GM18505 (cell line): Measurements from ENCODE around the gene STXBP6.
"Not testable (repeated sequence)": the region's sequence is repeated elsewhere in the genome, so short reads cannot be mapped to it uniquely, and the experiment has no call there.

Source experiments
- ATAC-seq: cut with Tn5 transposase; IDR thresholded peaks from one replicate; pipeline ENCODE4 v1.9.1; 2021; ENCODE audit not compliant: unreplicated experiment
- POLR2A ChIP-seq: IDR thresholded peaks from 4 replicates; pipeline ENCODE4 v1.6.1; 2011; ENCODE audit warnings: borderline replicate concordance; ENCODE audit not compliant: insufficient read depth, insufficient read length; ENCODE audit errors: extremely low read depth

The STXBP6 gene

DNA sequence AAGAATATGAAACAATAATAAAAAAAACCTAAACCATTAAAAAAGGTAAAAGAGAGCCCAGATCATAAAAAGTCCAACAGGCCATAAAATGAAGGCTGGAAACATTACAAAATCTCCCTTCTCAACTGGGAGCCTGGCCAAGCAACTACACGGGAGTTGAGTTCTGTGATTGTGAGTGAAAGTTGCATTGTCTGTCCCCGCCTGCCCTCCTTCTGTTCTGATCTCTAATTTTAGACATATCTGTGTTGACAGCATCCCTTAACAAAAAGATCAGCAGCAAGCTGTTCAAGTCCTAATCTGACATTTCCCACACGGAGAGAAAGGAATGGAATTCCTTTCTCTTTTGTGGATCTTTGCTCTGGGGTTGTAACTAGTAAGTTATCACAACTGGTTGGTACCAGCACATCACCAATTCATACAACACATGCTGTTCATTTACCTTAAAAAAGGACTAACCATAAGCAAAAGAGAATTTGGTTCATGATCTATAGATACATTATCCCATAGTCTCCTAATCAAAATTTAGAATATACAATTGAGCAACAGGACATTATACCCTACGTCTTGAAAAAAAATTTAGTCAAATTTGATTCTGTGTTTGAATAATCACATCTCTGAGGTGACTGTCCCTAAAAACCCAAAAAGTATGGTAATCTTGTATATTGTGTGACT is 210.9 kb downstream of the STXBP6 start:
- ATAC-seq = no peak
- TF ChIP-seq POLR2A = no peak

DNA sequence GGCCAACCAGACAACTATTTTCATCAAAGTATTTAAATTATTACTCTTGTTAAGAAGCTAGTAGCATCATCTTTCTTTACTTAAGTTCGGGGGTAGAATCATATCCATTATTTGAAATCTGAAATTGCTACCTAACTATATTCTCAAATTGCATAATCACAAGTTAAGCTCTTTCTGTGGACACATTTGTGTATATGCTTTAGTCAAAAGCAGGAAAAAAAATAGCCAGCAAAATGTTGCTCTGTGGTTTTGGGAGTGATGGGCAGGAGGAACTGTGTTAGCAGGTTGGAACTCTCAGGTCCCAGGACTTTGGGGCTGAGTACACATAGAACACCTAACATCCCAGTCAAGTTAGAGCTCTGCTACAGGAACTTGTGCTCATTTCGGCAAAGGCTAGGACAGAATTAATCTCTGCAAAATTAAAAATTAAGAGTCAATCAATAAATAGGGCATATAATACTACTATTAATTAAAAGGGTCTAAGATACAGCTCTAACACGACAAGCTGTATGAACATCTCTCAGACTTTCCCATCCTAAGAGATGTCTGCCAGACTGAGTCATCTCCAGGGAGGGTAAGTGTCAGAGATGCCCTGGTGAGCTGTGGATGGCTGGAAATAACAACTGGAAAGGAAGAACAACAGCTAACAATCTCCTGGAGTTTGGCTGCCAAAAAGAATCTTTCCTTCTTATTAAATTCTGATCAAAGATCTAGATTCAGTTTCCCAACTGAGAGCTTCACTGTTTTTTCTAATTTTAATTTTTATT is 212.5 kb downstream of the STXBP6 start:
- no peak for TF ChIP-seq POLR2A
- no peak for ATAC-seq

DNA sequence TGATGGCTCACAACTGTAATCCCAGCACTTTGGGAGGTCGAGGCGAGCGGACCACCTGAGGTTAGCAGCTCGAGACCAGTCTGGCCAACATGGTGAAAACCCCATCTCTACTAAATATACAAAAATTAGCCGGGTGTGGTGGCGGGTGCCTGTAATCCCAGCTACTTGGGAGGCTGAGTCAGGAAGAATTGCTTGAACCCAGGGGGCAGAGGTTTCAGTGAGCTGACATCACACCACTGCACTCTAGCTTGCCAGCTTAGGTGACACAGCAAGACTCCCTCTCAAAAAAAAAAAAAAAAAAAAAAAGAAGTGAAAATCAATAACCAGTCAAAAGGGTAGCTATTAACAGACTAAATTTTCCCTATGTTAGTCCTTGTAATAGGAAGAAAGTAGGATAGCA is 213.6 kb downstream of the STXBP6 start:
- ATAC-seq = not testable (repeated sequence)

DNA sequence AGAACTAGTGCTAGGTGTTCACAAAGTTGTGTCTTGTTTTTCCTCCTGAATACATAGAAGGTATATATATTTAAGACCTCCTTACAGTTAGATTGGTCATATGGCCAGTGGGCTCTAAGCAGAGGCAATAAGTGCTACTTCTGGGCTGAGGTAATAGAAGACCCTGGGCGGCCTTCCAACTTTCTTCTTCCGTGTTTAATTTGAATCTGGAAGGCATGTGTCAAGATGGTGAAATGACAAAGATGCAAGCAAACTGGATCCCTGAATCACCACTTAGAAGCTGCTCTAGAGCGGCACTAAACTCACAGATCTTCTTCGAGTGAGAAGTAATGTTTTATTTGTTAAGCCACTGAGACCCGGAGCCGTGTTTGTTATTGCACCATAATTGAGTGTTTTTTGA is 215.0 kb downstream of the STXBP6 start:
- no peak for TF ChIP-seq POLR2A
- ATAC-seq = no peak

DNA sequence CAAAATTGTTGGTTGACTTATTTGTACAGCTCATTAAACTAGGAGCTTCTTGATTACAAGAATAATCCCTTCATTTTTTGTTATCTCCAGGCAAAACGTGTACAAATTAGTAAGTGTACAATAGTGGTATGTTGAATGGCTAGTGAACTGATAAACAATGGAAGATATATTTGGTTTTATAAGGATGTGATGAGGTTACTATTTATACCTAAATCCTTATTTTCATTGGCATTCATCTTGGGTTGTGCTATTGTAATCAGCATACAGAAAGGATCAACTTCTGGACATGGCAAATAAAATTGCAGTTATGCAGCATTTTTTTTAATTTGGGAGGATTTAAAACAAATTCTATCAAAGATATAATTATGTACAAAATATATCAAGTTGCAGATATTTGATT is 216.6 kb downstream of the STXBP6 start:
- ATAC-seq = no peak
- no peak for TF ChIP-seq POLR2A

DNA sequence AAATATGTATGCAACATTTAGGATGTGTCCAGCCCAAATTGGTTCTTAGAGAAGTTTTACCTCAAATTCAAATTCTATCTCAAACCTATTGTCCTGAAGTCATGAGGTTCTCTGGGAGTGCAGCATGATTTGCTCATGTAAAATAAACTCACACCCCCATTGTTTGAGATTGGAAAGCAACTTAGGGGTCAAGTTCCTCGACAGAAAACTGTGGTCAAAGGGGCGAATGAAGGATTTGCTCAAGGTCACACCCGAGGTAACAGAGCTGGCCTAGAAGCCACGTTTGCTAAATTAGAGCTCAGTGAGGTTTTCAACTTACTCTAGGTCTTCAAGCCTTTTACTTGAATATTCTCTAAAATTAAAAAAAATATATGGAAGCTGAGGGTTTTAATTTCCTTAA is 218.3 kb downstream of the STXBP6 start:
- TF ChIP-seq POLR2A = no peak
- no peak for ATAC-seq

DNA sequence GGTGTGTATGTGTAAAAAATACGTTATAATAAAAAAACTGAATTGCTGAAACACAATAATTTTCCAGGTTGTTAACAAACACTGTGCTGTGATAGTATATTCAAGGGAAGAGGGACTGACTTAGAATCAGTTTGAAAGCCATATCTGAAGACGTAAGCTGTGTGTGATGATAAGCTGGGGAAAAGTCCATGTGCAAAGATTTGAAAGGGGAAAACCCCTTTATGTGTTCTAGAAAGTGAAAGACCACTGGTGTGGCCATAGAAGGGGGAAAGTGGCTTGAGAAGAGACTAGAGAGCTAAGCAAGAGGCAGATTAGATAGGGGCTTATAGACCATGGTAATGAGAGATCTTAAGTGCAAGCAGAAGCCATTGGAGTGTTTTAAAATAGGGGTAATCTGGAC is 220.1 kb downstream of the STXBP6 start:
- no peak for ATAC-seq
- TF ChIP-seq POLR2A = no peak

DNA sequence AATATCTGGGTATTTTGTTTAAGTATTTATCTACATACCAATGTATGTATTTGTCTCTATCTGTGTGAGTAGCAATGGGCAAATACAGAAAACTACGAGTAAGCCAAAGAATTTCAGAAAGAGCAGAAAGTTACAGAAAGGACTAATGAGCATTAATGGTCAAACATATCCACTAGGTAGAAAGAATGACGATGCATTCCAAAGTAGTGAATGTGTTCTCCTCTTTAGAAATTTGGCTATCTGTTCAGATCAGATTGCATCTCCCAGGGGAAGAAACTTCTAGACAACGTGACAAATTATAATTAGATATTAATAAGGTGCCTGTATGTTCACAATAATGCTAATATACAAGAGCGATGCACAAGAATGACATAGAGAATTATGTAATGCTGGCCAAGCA is 221.5 kb downstream of the STXBP6 start:
- ATAC-seq = no peak
- no peak for TF ChIP-seq POLR2A

DNA sequence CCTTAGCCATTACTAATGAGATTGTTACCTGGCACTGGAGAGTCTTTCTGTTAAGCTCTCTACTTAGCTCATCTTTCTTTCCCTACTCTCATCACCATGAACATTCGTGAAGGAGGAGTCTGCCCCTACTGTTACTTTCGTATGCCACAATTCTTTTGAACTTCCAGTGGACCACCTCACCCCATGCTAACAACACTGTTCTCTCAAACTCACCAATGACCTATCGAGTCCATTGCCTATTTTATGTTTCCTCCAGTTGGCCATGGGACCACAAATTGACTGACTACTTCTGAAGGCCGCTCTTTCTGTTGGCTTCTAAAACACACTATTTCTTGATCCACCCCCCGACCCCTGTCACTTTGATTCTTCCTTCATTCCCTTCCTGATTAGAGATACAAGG is 223.6 kb downstream of the STXBP6 start:
- ATAC-seq = no peak
- TF ChIP-seq POLR2A = no peak

DNA sequence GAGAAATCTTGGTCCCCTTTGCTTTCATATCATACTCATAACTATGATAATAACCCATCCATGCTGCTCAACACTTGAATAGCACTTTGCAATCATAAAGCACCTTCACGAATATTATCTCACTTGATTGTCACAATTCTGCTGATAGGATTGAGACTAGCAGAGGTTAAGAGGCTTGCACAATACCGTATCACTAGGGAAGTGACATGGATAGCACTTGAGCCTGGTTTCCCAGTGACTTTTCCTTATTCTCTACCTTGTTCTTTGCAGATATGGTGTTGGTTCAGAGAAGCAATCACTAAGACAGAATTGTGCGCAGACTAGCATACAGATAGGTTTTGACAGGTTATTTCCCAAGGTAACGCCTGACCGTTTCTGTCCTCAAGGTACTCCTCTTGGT is 229.3 kb downstream of the STXBP6 start:
- no peak for ATAC-seq
- TF ChIP-seq POLR2A = no peak

DNA sequence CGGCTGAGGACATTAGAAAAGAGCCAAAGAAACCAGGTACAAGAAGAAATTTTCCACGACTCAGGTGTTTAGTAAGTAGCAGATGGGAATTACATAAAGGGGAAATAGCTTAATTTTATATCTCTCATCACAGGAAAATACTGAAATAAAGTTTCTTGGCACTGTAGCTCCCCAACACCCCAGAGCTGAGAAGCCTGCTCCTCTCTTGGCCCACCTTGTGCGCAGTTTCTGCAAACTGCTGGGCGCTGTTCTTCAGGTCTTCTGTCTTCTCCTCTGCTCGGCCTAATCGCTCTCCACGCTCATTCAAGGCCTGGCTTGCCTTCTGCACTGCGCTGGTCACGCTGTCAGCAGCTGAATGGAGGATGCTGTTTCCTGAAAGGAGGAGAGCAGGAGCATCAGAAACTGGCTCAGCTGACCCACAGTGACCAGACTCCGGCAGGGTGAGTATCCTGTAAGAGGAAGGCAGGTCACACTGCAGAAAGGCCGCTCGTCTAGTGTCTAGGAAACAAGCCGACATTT is 231.1 kb downstream of the STXBP6 start:
- no peak for TF ChIP-seq POLR2A
- ATAC-seq = no peak

DNA sequence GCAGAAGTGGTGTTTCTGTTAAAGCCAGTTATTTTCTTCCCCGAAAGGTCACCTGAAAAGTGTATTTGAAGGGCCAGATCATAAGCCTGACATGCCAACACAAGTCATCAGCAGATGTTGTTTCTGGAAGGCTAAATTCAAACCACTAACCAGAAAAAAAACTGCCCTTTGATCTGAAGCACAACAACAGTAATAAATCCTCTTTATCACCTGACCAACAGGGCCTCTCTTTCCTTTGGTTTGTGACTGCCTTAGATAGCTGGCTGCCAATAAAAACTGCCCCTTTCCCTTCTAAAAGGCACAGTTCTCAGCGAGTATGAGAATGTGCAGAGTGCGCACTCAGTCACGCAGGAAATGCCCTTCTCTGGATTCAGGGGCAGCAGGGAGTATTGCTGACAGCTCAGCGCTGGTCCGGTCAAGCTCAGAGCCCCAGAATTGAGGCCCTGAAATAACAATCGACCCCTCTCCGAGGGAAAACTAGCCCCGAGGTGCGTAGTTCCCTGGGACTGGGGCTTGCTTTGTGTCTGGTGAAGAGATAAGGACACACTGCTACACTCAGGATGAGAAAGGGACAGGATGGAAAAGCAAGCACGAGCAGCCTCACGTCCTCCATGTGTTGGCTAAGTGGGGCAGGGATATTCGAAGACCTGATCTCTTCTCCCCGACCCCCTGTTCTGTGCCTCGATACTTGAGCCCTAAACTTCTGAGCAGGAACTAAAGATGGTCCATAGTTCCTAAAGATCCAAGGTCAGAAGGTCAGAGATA is 231.7 kb downstream of the STXBP6 start:
- no peak for TF ChIP-seq POLR2A
- no peak for ATAC-seq

DNA sequence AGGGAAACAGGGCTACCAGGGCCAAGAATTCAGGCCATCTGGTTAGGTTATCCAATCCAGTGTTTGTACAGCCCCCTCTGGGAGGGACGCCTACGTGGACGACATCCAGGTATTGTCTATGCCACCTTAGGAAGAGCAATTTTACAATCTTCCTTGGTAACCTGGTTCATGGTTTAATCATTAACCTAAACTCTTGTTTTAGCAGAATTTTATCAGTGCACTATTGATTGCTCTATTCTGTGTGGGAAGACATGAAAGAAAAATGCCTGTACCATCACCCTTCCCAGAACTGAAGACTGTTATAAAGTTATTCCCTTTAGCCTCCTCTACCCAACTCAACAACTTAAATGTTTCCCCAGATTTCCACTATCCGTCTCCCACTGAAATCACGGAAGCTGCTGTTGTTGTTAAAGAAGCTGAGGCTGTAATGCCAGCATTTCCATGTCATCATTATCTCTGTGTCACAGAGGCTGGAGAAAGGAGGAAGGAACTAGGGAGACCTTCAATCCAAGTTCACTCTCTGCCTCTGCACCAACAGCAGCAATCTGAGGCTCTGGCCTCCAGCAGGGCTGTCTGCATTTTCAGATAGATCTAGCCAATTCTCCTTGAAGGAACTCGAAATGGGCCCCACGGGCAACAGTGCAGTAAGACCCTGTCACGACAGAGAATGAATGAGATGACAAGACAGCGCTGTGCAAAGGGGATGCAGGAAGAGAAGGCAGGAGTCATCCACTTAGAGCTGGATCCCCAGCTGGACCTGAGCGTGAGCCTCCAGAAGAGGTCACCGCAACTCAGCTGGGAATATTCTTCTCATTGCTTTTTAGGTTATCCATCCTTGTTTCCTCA is 232.5 kb downstream of the STXBP6 start:
- TF ChIP-seq POLR2A = no peak
- ATAC-seq = no peak

DNA sequence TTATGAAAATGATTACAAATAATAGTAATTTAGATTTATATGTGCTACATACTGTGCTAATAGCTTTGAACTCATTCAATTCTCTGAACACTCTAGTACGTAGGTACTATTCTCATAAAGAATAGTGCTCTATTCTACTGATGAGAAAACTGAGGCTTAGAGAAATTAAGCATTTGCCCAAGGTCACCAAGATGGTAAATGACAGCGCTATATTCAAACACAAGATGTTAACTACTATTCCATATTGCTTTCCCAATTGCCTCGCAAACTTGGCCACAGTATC is 233.1 kb downstream of the STXBP6 start:
- ATAC-seq = no peak
- no peak for TF ChIP-seq POLR2A
